H9 (cell line): Measurements from ENCODE around the gene SLC39A8. TPM values are rescaled to one million over a fixed set of nuclear protein-coding genes. Genes with fewer than 3 reads are reported as not detected.

Experiments used
- DNase-seq: peaks from one replicate; pipeline ENCODE4 v3.0.0-alpha.2; 2017
- H2AFZ ChIP-seq: one replicate; pipeline ENCODE4 v1.6.1; 2013; ENCODE audit warnings: mild to moderate bottlenecking, low read length, control low read depth, moderate library complexity
- H2AK5ac ChIP-seq: 2 replicates; pipeline ENCODE4 v1.6.1; 2013; ENCODE audit warnings: low read length, control low read depth, mixed read lengths; ENCODE audit not compliant: insufficient read length
- H2BK120ac ChIP-seq: one replicate; pipeline ENCODE4 v1.6.1; 2013; ENCODE audit warnings: low read depth, mild to moderate bottlenecking, low read length, control low read depth, inconsistent platforms; ENCODE audit not compliant: poor library complexity, severe bottlenecking
- H2BK12ac ChIP-seq: 2 replicates; pipeline ENCODE4 v1.6.1; 2013; ENCODE audit warnings: low read length, control low read depth, mixed read lengths, low read depth; ENCODE audit not compliant: insufficient read length
- H2BK15ac ChIP-seq: 2 replicates; pipeline ENCODE4 v1.6.1; 2013; ENCODE audit warnings: low read depth, low read length, control low read depth
- H2BK20ac ChIP-seq: one replicate; pipeline ENCODE4 v1.6.1; 2013; ENCODE audit warnings: low read depth, mild to moderate bottlenecking, low read length, control low read depth, inconsistent platforms; ENCODE audit not compliant: poor library complexity, severe bottlenecking
- H2BK5ac ChIP-seq: 2 replicates; pipeline ENCODE4 v1.6.1; 2013; ENCODE audit warnings: low read length, control low read depth, mixed read lengths; ENCODE audit not compliant: insufficient read length
- H3K14ac ChIP-seq: 2 replicates; pipeline ENCODE4 v1.6.1; 2013; ENCODE audit warnings: low read length, control low read depth; ENCODE audit not compliant: insufficient read depth
- H3K18ac ChIP-seq: 2 replicates; pipeline ENCODE4 v1.6.1; 2013; ENCODE audit warnings: low read depth, mild to moderate bottlenecking, mixed read lengths, low read length, control low read depth; ENCODE audit not compliant: insufficient read length
- H3K23ac ChIP-seq: 2 replicates; pipeline ENCODE4 v1.6.1; 2013; ENCODE audit warnings: low read length, control low read depth, mixed read lengths, low read depth; ENCODE audit not compliant: insufficient read length
- H3K23me2 ChIP-seq: 2 replicates; pipeline ENCODE4 v1.6.1; 2013; ENCODE audit warnings: low read depth, mild to moderate bottlenecking, mixed read lengths, low read length, control low read depth; ENCODE audit not compliant: insufficient read length, poor library complexity, severe bottlenecking
- H3K27ac ChIP-seq: 2 replicates; pipeline ENCODE4 v1.5.1; 2013; ENCODE audit warnings: low read length, control low read depth, mixed read lengths, low read depth; ENCODE audit not compliant: insufficient read length
- H3K27me3 ChIP-seq: 2 replicates; pipeline ENCODE4 v1.6.1; 2013; ENCODE audit warnings: low read length, control low read depth, inconsistent platforms; ENCODE audit not compliant: insufficient read depth
- H3K4ac ChIP-seq: 2 replicates; pipeline ENCODE4 v1.6.1; 2013; ENCODE audit warnings: low read depth, mild to moderate bottlenecking, control low read depth, inconsistent platforms, low read length, moderate library complexity
- H3K4me1 ChIP-seq: 2 replicates; pipeline ENCODE4 v1.6.1; 2013; ENCODE audit warnings: low read length, control low read depth, inconsistent platforms; ENCODE audit not compliant: insufficient read depth
- H3K4me2 ChIP-seq: 2 replicates; pipeline ENCODE4 v1.6.1; 2013; ENCODE audit warnings: low read length, control low read depth, mixed read lengths; ENCODE audit not compliant: insufficient read length, insufficient read depth
- H3K56ac ChIP-seq: 2 replicates; pipeline ENCODE4 v1.6.1; 2013; ENCODE audit warnings: low read depth, mild to moderate bottlenecking, mixed read lengths, low read length, control low read depth; ENCODE audit not compliant: insufficient read length
- H3K79me1 ChIP-seq: 2 replicates; pipeline ENCODE4 v1.6.1; 2013; ENCODE audit warnings: low read depth, mild to moderate bottlenecking, moderate library complexity, low read length, control low read depth, inconsistent platforms; ENCODE audit not compliant: insufficient read depth, poor library complexity, severe bottlenecking
- H3K79me2 ChIP-seq: 2 replicates; pipeline ENCODE4 v1.6.1; 2013; ENCODE audit warnings: low read length, control low read depth, inconsistent platforms; ENCODE audit not compliant: insufficient read depth
- H3K9ac ChIP-seq: 2 replicates; pipeline ENCODE4 v1.6.1; 2013; ENCODE audit warnings: low read length, control low read depth, mixed read lengths; ENCODE audit not compliant: insufficient read length; ENCODE audit errors: extremely low read depth
- H3K9me3 ChIP-seq: one replicate; pipeline ENCODE4 v1.6.1; 2013; ENCODE audit warnings: low read depth, low read length, inconsistent platforms; ENCODE audit not compliant: control insufficient read depth
- H3T11ph ChIP-seq: one replicate; pipeline ENCODE4 v1.6.1; 2013; ENCODE audit warnings: mild to moderate bottlenecking, low read length, control low read depth, inconsistent platforms
- H4K20me1 ChIP-seq: one replicate; pipeline ENCODE4 v1.6.1; 2013; ENCODE audit not compliant: control insufficient read depth, insufficient read length, insufficient read depth
- H4K5ac ChIP-seq: 2 replicates; pipeline ENCODE4 v1.6.1; 2013; ENCODE audit warnings: low read depth, mild to moderate bottlenecking, mixed read lengths, low read length, control low read depth; ENCODE audit not compliant: insufficient read length
- H4K8ac ChIP-seq: replicated peaks from 2 replicates; pipeline ENCODE4 v1.6.1; 2013; ENCODE audit warnings: low read length, control low read depth, mixed read lengths, low read depth; ENCODE audit not compliant: insufficient read length
- H4K91ac ChIP-seq: 2 replicates; pipeline ENCODE4 v1.6.1; 2013; ENCODE audit warnings: low read depth, mild to moderate bottlenecking, moderate library complexity, mixed read lengths, low read length, control low read depth; ENCODE audit not compliant: insufficient read length
- H3K27ac Mint-ChIP-seq, 3 experiments: 2 replicates in 2 of 3; 3 replicates in 1 of 3; pipeline ENCODE4 v1.8.0; 2020 to 2021; ENCODE audit warnings: mixed read lengths in 3 of 3, mild to moderate bottlenecking in 1 of 3, moderate library complexity in 1 of 3
- H3K27me3 Mint-ChIP-seq: 2 replicates; pipeline ENCODE4 v1.8.0; 2021; ENCODE audit warnings: low read depth, mild to moderate bottlenecking, moderate library complexity, mixed read lengths
- H3K36me3 Mint-ChIP-seq, 3 experiments: 2 replicates in 2 of 3; 3 replicates in 1 of 3; pipeline ENCODE4 v1.8.0; 2020 to 2021; ENCODE audit warnings: low read depth in 3 of 3, mixed read lengths in 3 of 3; ENCODE audit not compliant: insufficient read depth in 1 of 3
- H3K4me1 Mint-ChIP-seq, 2 experiments: 2 replicates each; pipeline ENCODE4 v1.8.0; 2020; ENCODE audit warnings: mixed read lengths in 2 of 2
- H3K4me3 Mint-ChIP-seq, 2 experiments: 2 replicates in 1 of 2; 3 replicates in 1 of 2; pipeline ENCODE4 v1.8.0; 2020 to 2021; ENCODE audit warnings: mild to moderate bottlenecking in 2 of 2, mixed read lengths in 2 of 2, moderate library complexity in 1 of 2
- H3K9me3 Mint-ChIP-seq, 2 experiments: 2 replicates in 1 of 2; 3 replicates in 1 of 2; pipeline ENCODE4 v1.8.0; 2020; ENCODE audit warnings: mild to moderate bottlenecking in 2 of 2, mixed read lengths in 2 of 2, moderate library complexity in 1 of 2
- WGBS: extraction: QIAGEN DNeasy Blood & Tissue Kit; methylation state at CpG from one replicate; pipeline ENCODE4 v1.1.7; 2013; ENCODE audit warnings: missing lambda C conversion rate, low lambda C conversion rate, mixed read lengths; ENCODE audit not compliant: insufficient read length; ENCODE audit errors: extremely low coverage; 5-methylcytosine and 5-hydroxymethylcytosine counted together
- total RNA-seq: library from RNA; stranded (reverse); gene quantifications from 2 replicates; pipeline ENCODE4 v1.2.1, GENCODE V29; 2021
- TF ChIP-seq, protein P1 (sequence below): fragments of 200-600 bp; sonication (generic); conservative IDR thresholded peaks from 3 replicates; pipeline ENCODE4 v1.8.0; 2021; ENCODE audit warnings: antibody characterized with exemption, mild to moderate bottlenecking

Gene SLC39A8
- total RNA-seq, 1 experiment from 2014 or later, result 11.0 TPM

DNA sequence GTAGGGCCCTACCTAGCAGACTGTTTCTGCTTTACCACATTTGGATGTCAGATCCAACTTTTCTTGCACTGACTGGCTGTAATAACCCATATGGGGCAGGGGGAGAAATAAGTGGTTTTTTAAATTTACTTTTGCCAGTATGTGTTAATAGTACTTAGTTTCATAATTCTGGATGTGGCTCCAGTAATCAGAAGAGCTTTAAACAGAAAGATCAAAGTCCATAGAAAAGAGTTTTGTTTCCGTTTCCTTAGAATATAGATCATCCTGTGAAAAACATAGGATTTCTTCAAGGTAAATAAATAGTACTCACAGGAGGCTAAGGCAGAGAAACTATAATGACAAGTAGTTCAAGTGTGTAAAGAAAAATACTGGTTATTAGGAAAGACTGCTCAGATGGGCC lies 85.6 kb downstream of the SLC39A8 start:
- Histone ChIP-seq H3K27ac (no peak overlapping the region), H2BK120ac (no peak overlapping the region), H4K20me1 (no peaks in the 10 kb centered on the region), H3K79me1 (no peaks in the 10 kb centered on the region), H3K23me2 (no peaks in the 10 kb centered on the region), H3K18ac (no peak overlapping the region), H4K8ac (no peak overlapping the region), H2BK15ac (no peak overlapping the region), H3T11ph (no peak overlapping the region), H2AFZ (no peak overlapping the region), H4K91ac (no peak overlapping the region), H3K56ac (no peak overlapping the region), H4K5ac (no peak overlapping the region), H3K4ac (no peak overlapping the region), H3K9me3 (no peaks in the 10 kb centered on the region), H3K4me2 (no peak overlapping the region), H3K79me2 (no peaks in the 10 kb centered on the region), H3K23ac (no peak overlapping the region), H2BK12ac (no peak overlapping the region), H3K14ac (no peak overlapping the region), H2BK20ac (no peak overlapping the region), H2AK5ac (no peak overlapping the region), H3K4me1 (no peaks in the 10 kb centered on the region), H2BK5ac (no peak overlapping the region), H3K9ac (no peak overlapping the region), H3K27me3 (no peaks in the 10 kb centered on the region)
- Mint-ChIP-seq H3K27me3 (no peaks in the 10 kb centered on the region), H3K4me3 (no peak overlapping the region), H3K4me1 (peaks cover 13 to 16% of the 10 kb centered on the region in 2 experiments), H3K9me3 (no peaks in the 10 kb centered on the region; a peak in 1 of 5 replicates), H3K27ac (no peak overlapping the region), H3K36me3 (peaks cover 0 to 2% (median 0%) of the 10 kb centered on the region in 3 experiments; a peak in 2 of 7 replicates)
- no CpG with 5 or more reads among the region's 1 CpG for WGBS
- TF ChIP-seq, protein P1, sequence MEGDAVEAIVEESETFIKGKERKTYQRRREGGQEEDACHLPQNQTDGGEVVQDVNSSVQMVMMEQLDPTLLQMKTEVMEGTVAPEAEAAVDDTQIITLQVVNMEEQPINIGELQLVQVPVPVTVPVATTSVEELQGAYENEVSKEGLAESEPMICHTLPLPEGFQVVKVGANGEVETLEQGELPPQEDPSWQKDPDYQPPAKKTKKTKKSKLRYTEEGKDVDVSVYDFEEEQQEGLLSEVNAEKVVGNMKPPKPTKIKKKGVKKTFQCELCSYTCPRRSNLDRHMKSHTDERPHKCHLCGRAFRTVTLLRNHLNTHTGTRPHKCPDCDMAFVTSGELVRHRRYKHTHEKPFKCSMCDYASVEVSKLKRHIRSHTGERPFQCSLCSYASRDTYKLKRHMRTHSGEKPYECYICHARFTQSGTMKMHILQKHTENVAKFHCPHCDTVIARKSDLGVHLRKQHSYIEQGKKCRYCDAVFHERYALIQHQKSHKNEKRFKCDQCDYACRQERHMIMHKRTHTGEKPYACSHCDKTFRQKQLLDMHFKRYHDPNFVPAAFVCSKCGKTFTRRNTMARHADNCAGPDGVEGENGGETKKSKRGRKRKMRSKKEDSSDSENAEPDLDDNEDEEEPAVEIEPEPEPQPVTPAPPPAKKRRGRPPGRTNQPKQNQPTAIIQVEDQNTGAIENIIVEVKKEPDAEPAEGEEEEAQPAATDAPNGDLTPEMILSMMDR, result no peak
- no peak for DNase-seq
